ENCODE measurements around the gene GPR107.

DNA sequence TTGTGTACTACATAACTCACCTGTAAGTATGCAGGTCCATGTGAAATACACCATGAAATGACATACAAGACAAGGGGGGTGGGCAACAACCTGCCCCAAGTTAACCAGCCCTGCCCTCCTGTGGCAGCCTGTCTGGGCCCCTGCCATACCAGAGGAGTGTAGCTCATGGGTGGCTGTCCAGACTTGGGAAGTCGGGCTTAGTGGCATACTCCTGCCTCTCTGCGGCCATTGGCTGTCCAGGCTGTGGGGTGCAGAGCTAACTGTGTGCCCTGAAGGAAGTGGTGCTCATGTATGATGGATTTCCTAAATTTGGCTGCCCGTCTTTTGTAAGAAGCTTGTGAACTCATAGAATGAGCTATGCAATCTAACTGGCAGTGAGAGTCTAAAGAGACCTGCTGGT lies 47.0 kb downstream of the GPR107 start:
- TF ChIP-seq, protein P1, sequence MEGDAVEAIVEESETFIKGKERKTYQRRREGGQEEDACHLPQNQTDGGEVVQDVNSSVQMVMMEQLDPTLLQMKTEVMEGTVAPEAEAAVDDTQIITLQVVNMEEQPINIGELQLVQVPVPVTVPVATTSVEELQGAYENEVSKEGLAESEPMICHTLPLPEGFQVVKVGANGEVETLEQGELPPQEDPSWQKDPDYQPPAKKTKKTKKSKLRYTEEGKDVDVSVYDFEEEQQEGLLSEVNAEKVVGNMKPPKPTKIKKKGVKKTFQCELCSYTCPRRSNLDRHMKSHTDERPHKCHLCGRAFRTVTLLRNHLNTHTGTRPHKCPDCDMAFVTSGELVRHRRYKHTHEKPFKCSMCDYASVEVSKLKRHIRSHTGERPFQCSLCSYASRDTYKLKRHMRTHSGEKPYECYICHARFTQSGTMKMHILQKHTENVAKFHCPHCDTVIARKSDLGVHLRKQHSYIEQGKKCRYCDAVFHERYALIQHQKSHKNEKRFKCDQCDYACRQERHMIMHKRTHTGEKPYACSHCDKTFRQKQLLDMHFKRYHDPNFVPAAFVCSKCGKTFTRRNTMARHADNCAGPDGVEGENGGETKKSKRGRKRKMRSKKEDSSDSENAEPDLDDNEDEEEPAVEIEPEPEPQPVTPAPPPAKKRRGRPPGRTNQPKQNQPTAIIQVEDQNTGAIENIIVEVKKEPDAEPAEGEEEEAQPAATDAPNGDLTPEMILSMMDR (IDR thresholded peaks at IDR 0.05): no peak
- TF ChIP-seq EP300 (IDR thresholded peaks at IDR 0.05) (no peak), POLR2AphosphoS5 (IDR thresholded peaks at IDR 0.05) (no peak)

All from suprapubic skin (tissue), 4 donors.